AG09309 (cell line): ENCODE results near the gene VEPH1.

Source experiments
- DNase-seq: peaks from one replicate; pipeline ENCODE4 v3.0.0-alpha.2; 2010; ENCODE audit warnings: low read depth
- H3K4me3 ChIP-seq: 2 replicates; pipeline ENCODE4 v1.5.1; 2011; ENCODE audit warnings: mild to moderate bottlenecking, low read depth, low read length, moderate library complexity; ENCODE audit not compliant: control insufficient read depth
- CTCF ChIP-seq: IDR thresholded peaks from 2 replicates; pipeline ENCODE4 v1.5.1; 2011; ENCODE audit warnings: mild to moderate bottlenecking, low read depth, low read length, inconsistent platforms; ENCODE audit not compliant: insufficient read depth, control insufficient read depth; ENCODE audit errors: missing control alignments

The VEPH1 gene

GRCh38 chr3:157390713-157391515, 112.3 kb downstream of the VEPH1 start:
- no peak overlapping the region for H3K4me3 ChIP-seq
- no peak for TF ChIP-seq CTCF
- no peak for DNase-seq

- no peak for DNase-seq
- H3K4me3 ChIP-seq = no peak overlapping the region
- no peak for TF ChIP-seq CTCF
Measured at GRCh38 chr3:157388976-157389375, 114.2 kb downstream of the VEPH1 start.

- no peak for DNase-seq
- no peak for TF ChIP-seq CTCF
Measured at GRCh38 chr3:157387708-157388435, 115.3 kb downstream of the VEPH1 start.

GRCh38 chr3:157384491-157384890, 118.7 kb downstream of the VEPH1 start:
- H3K4me3 ChIP-seq = no peak overlapping the region
- DNase-seq = no peak
- no peak for TF ChIP-seq CTCF

More at GRCh38 chr3:157387708-157388435, 115.3 kb downstream of the VEPH1 start:
- H3K4me3 ChIP-seq = no peak overlapping the region

GRCh38 chr3:157384031-157384430, 119.2 kb downstream of the VEPH1 start:
- H3K4me3 ChIP-seq = no peak overlapping the region
- no peak for TF ChIP-seq CTCF
- no peak for DNase-seq

- no peak overlapping the region for H3K4me3 ChIP-seq
- no peak for TF ChIP-seq CTCF
- no peak for DNase-seq
Measured at GRCh38 chr3:157381606-157382005, 121.6 kb downstream of the VEPH1 start.
